Measurements from ENCODE around the gene TIGAR. TPM values are rescaled to one million over a fixed set of nuclear protein-coding genes. Genes with fewer than 3 reads are reported as not detected.
A peak's percentile ranks its signal among the peaks of the same experiment; 100 is the strongest.

TIGAR gene
- total RNA-seq, 1 experiment from 2014 or later, result 42.7 TPM

DNA sequence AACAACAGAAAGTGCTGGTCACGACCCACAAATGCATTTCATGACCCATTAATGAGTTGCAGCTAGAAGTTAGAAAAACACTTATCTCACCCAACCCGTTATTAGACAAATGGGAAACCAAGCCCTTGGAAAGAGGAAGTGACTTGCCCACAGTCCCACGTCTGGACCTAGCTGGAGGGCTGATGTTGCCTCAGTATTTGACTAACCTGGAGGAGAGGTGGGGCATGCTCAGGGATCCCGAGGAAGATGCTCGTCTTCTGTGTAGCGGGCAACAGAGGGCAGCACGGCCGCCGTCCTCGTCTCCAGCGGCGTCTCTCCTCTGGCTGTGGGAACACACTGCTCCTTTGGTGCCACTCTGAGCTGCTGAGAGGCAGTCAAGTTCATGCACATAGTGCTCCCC lies 34.8 kb upstream of the TIGAR start:
- Mint-ChIP-seq H3K36me3 (ENCODE audit: insufficient read depth, unreplicated experiment) (peaks cover 44% of the 10 kb centered on the region), H3K27me3 (ENCODE audit: insufficient read depth, unreplicated experiment) (no peaks in the 10 kb centered on the region), H3K27ac (ENCODE audit: unreplicated experiment) (no peak overlapping the region), H3K4me3 (ENCODE audit: unreplicated experiment) (no peak overlapping the region), H3K4me1 (ENCODE audit: low read depth, unreplicated experiment) (no peaks in the 10 kb centered on the region), H3K9me3 (ENCODE audit: unreplicated experiment) (no peaks in the 10 kb centered on the region)
- Histone ChIP-seq H3K9me3 (no peaks in the 10 kb centered on the region), H3K36me3 (ENCODE audit: control insufficient read depth, insufficient read depth, low read length) (no peaks in the 10 kb centered on the region), H3K27me3 (replicated peaks; ENCODE audit: control insufficient read depth, insufficient read depth, low read length) (no peaks in the 10 kb centered on the region), H3K4me1 (no peaks in the 10 kb centered on the region), H3K4me3 (ENCODE audit: low read depth, low read length) (no peak overlapping the region)
- CTCF ChIA-PET, result interaction anchor here (0.7 kb wide), 1 partner anchor 396 kb away, joined by 3 read pairs; no protein-coding TSS in a partner anchor
- TF ChIP-seq, protein P1, sequence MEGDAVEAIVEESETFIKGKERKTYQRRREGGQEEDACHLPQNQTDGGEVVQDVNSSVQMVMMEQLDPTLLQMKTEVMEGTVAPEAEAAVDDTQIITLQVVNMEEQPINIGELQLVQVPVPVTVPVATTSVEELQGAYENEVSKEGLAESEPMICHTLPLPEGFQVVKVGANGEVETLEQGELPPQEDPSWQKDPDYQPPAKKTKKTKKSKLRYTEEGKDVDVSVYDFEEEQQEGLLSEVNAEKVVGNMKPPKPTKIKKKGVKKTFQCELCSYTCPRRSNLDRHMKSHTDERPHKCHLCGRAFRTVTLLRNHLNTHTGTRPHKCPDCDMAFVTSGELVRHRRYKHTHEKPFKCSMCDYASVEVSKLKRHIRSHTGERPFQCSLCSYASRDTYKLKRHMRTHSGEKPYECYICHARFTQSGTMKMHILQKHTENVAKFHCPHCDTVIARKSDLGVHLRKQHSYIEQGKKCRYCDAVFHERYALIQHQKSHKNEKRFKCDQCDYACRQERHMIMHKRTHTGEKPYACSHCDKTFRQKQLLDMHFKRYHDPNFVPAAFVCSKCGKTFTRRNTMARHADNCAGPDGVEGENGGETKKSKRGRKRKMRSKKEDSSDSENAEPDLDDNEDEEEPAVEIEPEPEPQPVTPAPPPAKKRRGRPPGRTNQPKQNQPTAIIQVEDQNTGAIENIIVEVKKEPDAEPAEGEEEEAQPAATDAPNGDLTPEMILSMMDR (IDR thresholded peaks at IDR 0.05; ENCODE audit: insufficient read depth in 1 of 2, low read depth in 1 of 2, low read length in 1 of 2, severe bottlenecking in 1 of 2, unreplicated experiment in 1 of 2), result no peak
- peak in 1 of 2 experiments; percentile 28 for DNase-seq
- no TSS peak for BruUV-seq (replicated peaks)
- intact Hi-C loops (cut with micrococcal nuclease; ENCODE audit: unreplicated experiment), result no loop called here
- POLR2A ChIA-PET, result no interaction called here

GRCh38 chr12:4286771-4287317 lies 34.2 kb upstream of the TIGAR start:
- BruUV-seq (replicated peaks), result no TSS peak
- Histone ChIP-seq H3K36me3 (ENCODE audit: control insufficient read depth, insufficient read depth, low read length) (no peaks in the 10 kb centered on the region), H3K4me1 (no peaks in the 10 kb centered on the region), H3K27me3 (replicated peaks; ENCODE audit: control insufficient read depth, insufficient read depth, low read length) (no peaks in the 10 kb centered on the region), H3K4me3 (ENCODE audit: low read depth, low read length) (no peak overlapping the region), H3K9me3 (no peaks in the 10 kb centered on the region)
- intact Hi-C loops (cut with micrococcal nuclease; ENCODE audit: unreplicated experiment), result no loop called here
- peaks cover 44% of the 10 kb centered on the region for H3K36me3 Mint-ChIP-seq (ENCODE audit: insufficient read depth, unreplicated experiment)
- TF ChIP-seq, protein P1 (IDR thresholded peaks at IDR 0.05; ENCODE audit: insufficient read depth in 1 of 2, low read depth in 1 of 2, low read length in 1 of 2, severe bottlenecking in 1 of 2, unreplicated experiment in 1 of 2), result no peak
- H3K4me1 Mint-ChIP-seq (ENCODE audit: low read depth, unreplicated experiment), result no peaks in the 10 kb centered on the region
- POLR2A ChIA-PET, result interaction anchor here (0.5 kb wide), 1 partner anchor 21 kb away, joined by 3 read pairs; no protein-coding TSS in a partner anchor
- DNase-seq, result peak in 1 of 2 experiments; percentile 34
- CTCF ChIA-PET, result no interaction called here
- no peak overlapping the region for H3K27ac Mint-ChIP-seq (ENCODE audit: unreplicated experiment)
- H3K4me3 Mint-ChIP-seq (ENCODE audit: unreplicated experiment), result no peak overlapping the region
- H3K9me3 Mint-ChIP-seq (ENCODE audit: unreplicated experiment), result no peaks in the 10 kb centered on the region
- no peaks in the 10 kb centered on the region for H3K27me3 Mint-ChIP-seq (ENCODE audit: insufficient read depth, unreplicated experiment)

DNA sequence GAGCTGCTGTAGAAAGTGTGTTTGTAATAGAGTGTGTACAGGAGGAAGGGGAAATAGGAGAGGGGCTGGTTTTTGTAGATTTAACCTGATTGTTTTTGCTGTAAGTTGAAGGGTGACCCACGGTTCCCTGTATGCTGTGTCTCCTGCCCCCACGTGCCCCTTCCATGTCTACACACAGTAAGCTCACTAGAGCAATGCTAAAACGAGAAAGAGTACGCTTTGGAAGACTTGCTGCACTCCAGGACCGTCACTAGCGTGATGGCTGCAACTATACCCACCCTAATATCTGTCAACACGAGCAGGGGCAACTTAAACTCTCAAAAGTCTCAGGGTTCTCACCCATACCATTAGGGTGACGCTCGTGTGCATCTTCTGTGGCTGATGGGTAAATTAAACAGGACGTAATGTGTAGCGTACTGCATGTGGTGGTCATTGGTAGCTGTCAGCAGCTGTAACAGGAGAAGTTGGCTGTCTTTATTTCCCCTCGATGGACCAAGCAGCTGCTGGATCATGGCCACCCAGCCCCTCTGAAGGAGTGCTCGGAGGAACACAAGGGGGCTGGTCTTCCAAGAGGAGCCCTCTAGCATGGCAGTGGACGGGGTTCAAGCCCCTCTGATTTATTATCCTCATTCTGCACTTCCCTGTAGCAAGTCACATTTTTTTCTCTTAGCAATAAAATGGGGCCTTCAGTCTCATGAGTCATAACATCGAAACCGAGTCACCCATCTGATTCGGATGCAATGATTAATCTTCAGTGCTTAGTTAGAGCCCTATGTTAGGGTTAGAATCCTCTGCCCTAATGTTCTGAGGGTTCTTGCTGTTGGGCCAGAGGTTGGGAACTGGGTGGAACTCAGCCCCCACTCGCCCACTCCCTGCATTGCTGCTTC lies 33.4 kb upstream of the TIGAR start:
- H3K4me3 ChIP-seq (ENCODE audit: low read depth, low read length), result no peak overlapping the region
- no peaks in the 10 kb centered on the region for H3K27me3 ChIP-seq (replicated peaks; ENCODE audit: control insufficient read depth, insufficient read depth, low read length)
- no peak overlapping the region for H3K27ac Mint-ChIP-seq (ENCODE audit: unreplicated experiment)
- CTCF ChIA-PET, result no interaction called here
- intact Hi-C loops (cut with micrococcal nuclease; ENCODE audit: unreplicated experiment), result no loop called here
- BruUV-seq (replicated peaks), result no TSS peak
- no peaks in the 10 kb centered on the region for H3K4me1 Mint-ChIP-seq (ENCODE audit: low read depth, unreplicated experiment)
- H3K9me3 Mint-ChIP-seq (ENCODE audit: unreplicated experiment), result no peaks in the 10 kb centered on the region
- TF ChIP-seq, protein P1 (IDR thresholded peaks at IDR 0.05; ENCODE audit: insufficient read depth in 1 of 2, low read depth in 1 of 2, low read length in 1 of 2, severe bottlenecking in 1 of 2, unreplicated experiment in 1 of 2), result no peak
- H3K27me3 Mint-ChIP-seq (ENCODE audit: insufficient read depth, unreplicated experiment), result no peaks in the 10 kb centered on the region
- peak in 1 of 2 experiments; percentile 24 for DNase-seq
- H3K36me3 ChIP-seq (ENCODE audit: control insufficient read depth, insufficient read depth, low read length), result no peaks in the 10 kb centered on the region
- peaks cover 44% of the 10 kb centered on the region for H3K36me3 Mint-ChIP-seq (ENCODE audit: insufficient read depth, unreplicated experiment)
- H3K4me3 Mint-ChIP-seq (ENCODE audit: unreplicated experiment), result no peak overlapping the region
- POLR2A ChIA-PET, result interaction anchor here (0.5 kb wide), 1 partner anchor 20 kb away, joined by 3 read pairs; no protein-coding TSS in a partner anchor
- no peaks in the 10 kb centered on the region for H3K9me3 ChIP-seq
- no peaks in the 10 kb centered on the region for H3K4me1 ChIP-seq

All from Caco-2 (cell line).